GM08714 (cell line): Measurements from ENCODE around the gene RNF135.
"Not testable (repeated sequence)": the region's sequence is repeated elsewhere in the genome, so short reads cannot be mapped to it uniquely, and the experiment has no call there.

Experiments
- H3K4me3 ChIP-seq: fragments of 200-500 bp; sonication (Bioruptor generic); 2 replicates; pipeline ENCODE4 v1.5.1; 2014; ENCODE audit warnings: mild to moderate bottlenecking, low read length, inconsistent platforms
- ZNF274 ChIP-seq: IDR thresholded peaks from 2 replicates; pipeline ENCODE4 v1.6.1; 2012; ENCODE audit warnings: mild to moderate bottlenecking, low read depth, low read length

Gene RNF135

DNA sequence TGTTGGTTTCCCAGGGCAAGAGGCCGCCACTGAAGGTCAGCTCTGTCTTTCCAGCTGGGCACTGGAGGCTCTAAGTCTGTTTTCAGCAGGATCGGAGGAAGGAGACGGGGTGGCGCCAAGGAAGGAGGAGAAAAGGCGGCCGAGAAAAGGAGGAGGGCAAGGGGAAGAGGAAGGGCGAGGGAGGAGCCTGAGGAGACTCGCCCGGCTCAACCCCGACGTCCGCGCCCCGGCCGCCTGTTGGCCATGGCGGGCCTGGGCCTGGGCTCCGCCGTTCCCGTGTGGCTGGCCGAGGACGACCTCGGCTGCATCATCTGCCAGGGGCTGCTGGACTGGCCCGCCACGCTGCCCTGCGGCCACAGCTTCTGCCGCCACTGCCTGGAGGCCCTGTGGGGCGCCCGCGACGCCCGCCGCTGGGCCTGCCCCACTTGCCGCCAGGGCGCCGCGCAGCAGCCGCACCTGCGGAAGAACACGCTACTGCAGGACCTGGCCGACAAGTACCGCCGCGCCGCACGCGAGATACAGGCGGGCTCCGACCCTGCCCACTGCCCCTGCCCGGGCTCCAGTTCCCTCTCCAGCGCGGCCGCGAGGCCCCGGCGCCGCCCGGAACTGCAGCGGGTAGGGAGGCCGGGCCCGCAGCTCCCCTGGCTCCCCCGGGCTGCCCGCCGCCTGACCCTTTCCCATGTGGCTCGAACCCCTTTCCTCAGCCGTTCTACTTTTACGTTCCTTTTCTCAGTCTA, at the start of gene RNF135:
Gene RNF135, plus strand, starts transcription at position 209 of the 737 bp plus-strand sequence. Its CDS starts 35 bp downstream, at position 244.
- TF ChIP-seq ZNF274, result no peak
- H3K4me3 ChIP-seq, result peak within 1 kb of the TSS; percentile 67

DNA sequence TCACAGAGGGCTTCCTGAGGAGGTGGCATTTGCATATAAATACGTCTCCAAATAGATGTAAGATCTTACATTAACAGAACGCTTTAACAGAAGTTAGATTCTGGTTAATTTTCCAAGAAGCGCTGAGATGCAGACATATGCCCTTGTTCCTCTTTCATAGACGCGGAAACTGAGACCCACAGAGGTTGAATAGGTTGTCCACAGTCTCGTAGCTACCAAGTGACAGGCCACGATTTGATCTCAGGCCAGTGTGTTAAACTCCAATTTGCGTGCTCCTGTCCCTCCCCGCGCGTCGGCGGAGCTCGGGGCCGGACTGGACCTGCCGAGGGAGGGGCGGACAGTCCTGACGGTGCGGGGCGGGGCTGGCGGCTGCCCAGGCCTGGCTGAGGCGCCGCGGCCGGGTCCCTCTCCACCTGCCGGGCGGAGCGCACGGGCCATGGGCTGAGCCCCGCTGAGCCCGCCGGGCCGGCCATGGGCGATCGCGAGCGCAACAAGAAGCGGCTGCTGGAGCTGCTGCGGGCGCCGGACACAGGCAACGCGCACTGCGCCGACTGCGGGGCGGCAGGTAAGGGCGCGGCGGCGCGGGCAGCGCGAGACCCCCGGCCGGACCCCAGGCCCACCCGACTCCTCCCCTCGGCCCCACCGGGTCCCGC, 49.2 kb upstream of the RNF135 start, which contains the start of gene ADAP2:
Gene ADAP2, plus strand, starts transcription at position 402 of the 653 bp plus-strand sequence. Its CDS starts 70 bp downstream, at position 472.
- H3K4me3 ChIP-seq, result peak within 1 kb of the TSS; percentile 55
- no peak for TF ChIP-seq ZNF274

GRCh38 chr17:30922235-30923030, 48.4 kb upstream of the RNF135 start:
- H3K4me3 ChIP-seq, result peak overlapping the region; percentile 55; the same call in 1 of the 2 replicates
- no peak for TF ChIP-seq ZNF274

DNA sequence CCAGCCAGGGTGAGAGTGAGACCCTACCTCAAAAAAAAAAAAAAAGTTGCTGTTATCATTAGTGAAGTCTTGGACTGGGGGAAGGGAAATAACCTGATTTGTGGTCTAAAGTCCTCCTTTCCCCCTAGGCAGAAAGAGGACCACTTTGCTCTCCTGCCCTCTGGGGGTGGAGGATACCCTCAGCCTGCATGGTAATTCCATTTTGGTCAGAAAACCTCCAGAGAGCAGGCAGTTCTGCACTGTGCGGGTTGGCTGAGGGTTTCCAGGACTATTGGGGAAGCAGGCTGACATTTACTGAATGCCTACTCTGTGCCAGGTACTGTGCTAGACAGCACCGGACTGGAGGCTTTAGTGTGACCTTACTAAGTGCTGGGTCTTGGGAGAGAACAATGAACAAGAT, 46.5 kb upstream of the RNF135 start:
- no peak overlapping the region for H3K4me3 ChIP-seq
- no peak for TF ChIP-seq ZNF274

GRCh38 chr17:30926516-30926915, 44.3 kb upstream of the RNF135 start:
- no peak for TF ChIP-seq ZNF274
- no peak overlapping the region for H3K4me3 ChIP-seq

GRCh38 chr17:30927756-30928155, 43.1 kb upstream of the RNF135 start:
- no peak for TF ChIP-seq ZNF274
- no peak overlapping the region for H3K4me3 ChIP-seq

- H3K4me3 ChIP-seq, result no peak overlapping the region
- TF ChIP-seq ZNF274, result no peak
Observed at GRCh38 chr17:30928584-30928983, 42.3 kb upstream of the RNF135 start.

DNA sequence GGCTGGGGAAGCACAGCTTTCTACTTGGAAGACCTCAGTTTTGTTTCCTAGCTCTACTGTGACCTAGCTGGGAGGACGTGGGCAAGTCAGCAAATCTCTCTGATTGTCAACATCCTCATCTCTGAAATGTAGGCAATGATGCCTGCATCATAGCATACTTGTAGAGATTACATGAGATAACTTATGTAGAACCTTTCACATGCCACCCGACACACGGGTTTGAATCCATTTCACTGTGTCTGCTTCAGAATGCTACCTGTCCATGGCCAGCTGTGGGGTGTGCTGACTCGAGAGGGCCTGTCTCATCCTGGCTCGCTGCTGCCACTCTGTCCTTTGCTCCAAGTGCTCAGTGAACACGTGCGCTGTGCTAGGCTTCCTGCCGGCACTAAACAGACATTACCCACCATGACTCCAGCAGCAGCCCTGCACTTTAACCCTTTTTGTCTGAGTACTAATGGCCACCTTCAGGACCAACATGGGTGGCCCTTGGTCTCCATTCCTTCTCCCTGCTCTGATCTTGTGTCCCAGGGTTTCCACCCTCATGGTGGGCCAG, 41.7 kb upstream of the RNF135 start:
- no peak for TF ChIP-seq ZNF274

GRCh38 chr17:30929861-30930260, 41.0 kb upstream of the RNF135 start:
- not testable (repeated sequence) for H3K4me3 ChIP-seq

More for the DNA sequence above, 41.7 kb upstream of the RNF135 start:
- no peak overlapping the region for H3K4me3 ChIP-seq

GRCh38 chr17:30930495-30930894, 40.3 kb upstream of the RNF135 start:
- H3K4me3 ChIP-seq, result no peak overlapping the region
- TF ChIP-seq ZNF274, result no peak

DNA sequence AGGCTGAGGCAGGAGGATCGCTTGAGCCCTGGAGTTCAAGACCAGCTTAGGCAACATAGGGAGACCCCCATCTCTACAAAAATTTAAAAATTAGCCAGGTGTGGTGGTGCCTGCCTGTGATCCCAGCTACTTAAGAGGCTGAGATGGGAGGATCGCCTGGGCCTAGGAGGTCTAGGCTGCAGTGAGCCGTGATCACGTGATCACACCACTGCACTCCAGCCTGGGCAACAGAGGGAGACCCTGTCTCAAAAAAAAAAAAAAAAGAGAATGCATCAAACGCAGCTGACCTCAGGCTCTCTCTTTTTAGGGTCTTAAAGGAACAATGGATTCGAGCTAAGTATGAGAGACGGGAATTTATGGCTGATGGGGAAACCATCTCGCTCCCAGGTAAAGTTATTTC, 39.3 kb upstream of the RNF135 start:
- H3K4me3 ChIP-seq, result not testable (repeated sequence)

GRCh38 chr17:30933966-30934365, 36.9 kb upstream of the RNF135 start:
- H3K4me3 ChIP-seq, result no peak overlapping the region
- no peak for TF ChIP-seq ZNF274

GRCh38 chr17:30939051-30939689, 31.7 kb upstream of the RNF135 start:
- TF ChIP-seq ZNF274, result no peak
- H3K4me3 ChIP-seq, result no peak overlapping the region

GRCh38 chr17:30942308-30943079, 28.3 kb upstream of the RNF135 start:
- H3K4me3 ChIP-seq, result no peak overlapping the region

More at GRCh38 chr17:30942308-30943079, 28.3 kb upstream of the RNF135 start:
- no peak for TF ChIP-seq ZNF274
